ENCODE results near the gene NUDT5. TPM values are rescaled to one million over a fixed set of nuclear protein-coding genes. Genes with fewer than 3 reads are reported as not detected.
"Not testable (repeated sequence)": the region's sequence is repeated elsewhere in the genome, so short reads cannot be mapped to it uniquely, and the experiment has no call there.

The NUDT5 gene
- 10 to 100 TPM; 71.4 to 74.8 TPM for total RNA-seq

DNA sequence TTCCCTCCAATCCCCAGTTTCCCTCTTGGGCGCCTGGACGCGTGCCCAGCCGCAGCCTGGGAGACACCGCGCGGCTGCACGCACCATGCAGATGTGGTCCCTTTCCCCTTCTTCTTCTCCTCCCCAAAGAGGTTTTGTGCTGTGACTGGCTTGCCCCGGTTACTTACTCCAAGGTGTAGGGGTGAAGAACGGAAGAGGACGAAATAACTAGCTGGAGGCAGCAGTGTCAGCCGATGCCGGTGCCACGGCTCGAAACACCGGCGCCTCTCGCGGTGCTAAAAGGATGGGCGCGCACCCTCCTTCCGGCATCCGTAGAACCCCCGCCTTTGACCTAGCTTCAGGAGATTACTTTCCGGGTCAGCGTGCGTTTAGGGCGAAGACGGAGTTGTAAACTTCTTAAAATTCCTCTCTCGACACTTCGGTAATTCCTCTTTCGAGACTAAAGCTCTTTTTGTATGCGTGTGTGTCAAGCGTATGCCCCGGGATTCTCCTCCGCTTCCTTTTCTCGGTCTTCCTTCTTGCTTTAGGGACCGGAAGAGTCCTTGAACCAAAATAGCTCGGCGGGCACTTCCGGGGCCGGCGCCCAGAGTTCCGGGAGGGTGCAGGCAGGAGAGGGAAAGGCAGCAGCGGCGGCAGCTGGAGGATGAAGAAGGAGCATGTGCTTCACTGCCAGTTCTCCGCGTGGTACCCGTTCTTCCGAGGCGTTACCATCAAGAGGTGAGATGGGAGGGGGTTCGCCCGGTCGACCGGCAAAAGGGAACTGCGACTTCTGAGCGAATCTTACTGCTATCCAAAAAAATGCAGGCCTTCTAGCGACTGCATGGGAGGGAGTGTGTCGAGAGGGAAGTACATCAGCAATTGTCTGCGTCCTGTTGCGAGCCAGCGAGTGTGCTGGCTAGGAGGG is at the start of gene NUDT5, which contains the start of gene CDC123:
TSS of gene NUDT5 (minus strand) at position 289 of the 904 bp plus-strand sequence. CDS start 9,600 bp downstream, outside the sequence.
TSS of gene CDC123 (plus strand) at position 586 of the 904 bp plus-strand sequence. CDS start at position 644, 58 bp downstream.
- Mint-ChIP-seq H3K4me3 (peak within 1 kb of the TSS; percentile 92), H3K27me3 (no peaks in the 10 kb centered on the region), H3K36me3 (peaks cover 23% of the 10 kb centered on the region), H3K27ac (peak within 1 kb of the TSS; percentile 92), H3K4me1 (peaks cover 31% of the 10 kb centered on the region), H3K9me3 (no peaks in the 10 kb centered on the region)
- DNase-seq, result peak; percentile 84
- POLR2A ChIA-PET, result interaction anchor here (0.5 to 2.1 kb wide), 13 partner anchors 14 to 1107 kb away, joined by 3 to 20 read pairs (median 4); partner anchors contain the start of genes CAMK1D, DHTKD1, PHYH and UPF2
- ATAC-seq (ENCODE audit: low read depth), result peak; percentile 95

DNA sequence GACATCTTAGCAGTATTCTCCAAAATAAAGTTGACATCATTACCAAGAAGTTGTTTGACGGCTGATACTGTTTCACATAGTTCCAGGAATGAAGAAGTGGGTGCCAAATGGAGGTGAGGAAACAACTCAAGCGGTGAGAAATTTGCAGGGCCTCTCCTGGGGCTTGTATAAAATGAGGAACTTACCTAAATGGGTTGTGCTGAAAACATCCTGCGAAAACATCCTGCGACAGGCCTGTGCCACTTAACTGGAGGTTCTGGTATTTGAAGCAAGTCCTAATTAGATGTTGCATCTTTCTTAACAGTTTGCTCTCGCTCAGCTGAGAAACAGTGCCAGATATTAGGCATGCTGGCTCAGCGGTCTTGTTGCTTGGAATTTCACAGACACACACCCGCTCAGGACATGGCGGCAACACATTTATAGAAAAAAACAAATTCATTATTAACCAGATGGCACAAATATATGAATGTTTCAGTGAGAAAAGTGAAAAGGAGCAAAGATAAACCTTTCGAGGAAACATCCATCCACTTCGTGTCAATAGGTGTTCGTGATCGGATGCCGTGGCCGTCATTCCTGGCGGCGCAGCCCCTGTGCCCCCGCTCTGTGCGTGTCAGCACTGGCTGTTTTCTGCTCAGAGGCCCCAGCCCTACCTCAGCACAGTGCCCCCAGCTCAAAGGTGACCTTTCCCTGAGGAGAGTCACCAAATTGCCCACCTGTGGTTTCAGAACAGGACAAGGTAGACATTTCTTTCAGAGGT is 48.4 kb upstream of the NUDT5 start:
- H3K27me3 Mint-ChIP-seq, result no peaks in the 10 kb centered on the region

DNA sequence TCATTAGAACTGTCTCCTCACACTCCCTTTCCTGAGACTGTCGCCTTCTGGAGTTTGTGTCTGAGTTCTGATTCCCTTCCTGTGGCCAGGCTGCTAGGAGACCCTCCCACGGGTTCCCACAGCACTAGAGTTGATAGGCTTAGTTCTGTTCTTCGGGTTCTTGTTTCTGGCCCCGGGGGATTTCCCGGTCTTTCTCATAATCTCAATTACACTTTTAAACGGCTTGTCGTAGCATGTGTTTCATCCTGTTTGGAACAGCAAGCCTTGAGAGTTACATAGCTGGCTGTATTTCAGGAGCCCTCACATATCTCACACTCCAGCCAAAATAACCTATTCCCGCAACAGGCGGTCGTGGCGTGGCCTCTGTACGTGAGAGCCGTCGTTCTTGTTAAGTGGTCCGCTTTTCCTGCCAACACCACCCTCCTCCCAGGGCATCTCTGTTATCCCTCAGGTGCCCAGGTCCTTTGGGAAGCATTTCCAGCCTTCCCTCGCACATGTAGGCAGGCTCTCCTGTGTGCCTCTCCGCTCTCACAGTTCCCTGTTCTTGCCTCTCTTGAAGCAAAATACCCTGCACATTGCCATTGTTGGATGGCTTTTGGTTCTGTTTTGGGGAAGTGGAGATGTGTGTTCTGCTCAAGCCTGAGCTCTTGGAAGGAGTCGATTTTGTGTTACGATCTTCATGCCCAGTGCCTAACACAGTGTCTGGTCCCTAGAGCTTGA is 46.3 kb upstream of the NUDT5 start:
- Mint-ChIP-seq H3K9me3 (no peaks in the 10 kb centered on the region), H3K27ac (no peak overlapping the region), H3K36me3 (peaks cover 25% of the 10 kb centered on the region), H3K27me3 (no peaks in the 10 kb centered on the region), H3K4me3 (no peak overlapping the region), H3K4me1 (peaks cover 11% of the 10 kb centered on the region)
- ATAC-seq (ENCODE audit: low read depth), result no peak
- POLR2A ChIA-PET, result interaction anchor here (0.5 kb wide), 1 partner anchor 119 kb away, joined by 5 read pairs; no protein-coding TSS in a partner anchor
- no peak for DNase-seq

More for the DNA sequence above, 48.4 kb upstream of the NUDT5 start:
- Mint-ChIP-seq H3K27ac (no peak overlapping the region), H3K9me3 (no peaks in the 10 kb centered on the region), H3K36me3 (peaks cover 28% of the 10 kb centered on the region), H3K4me1 (peaks cover 11% of the 10 kb centered on the region), H3K4me3 (no peak overlapping the region)
- DNase-seq, result no peak
- ATAC-seq (ENCODE audit: low read depth), result no peak
- POLR2A ChIA-PET, result interaction anchor here (0.6 kb wide), 1 partner anchor 12 kb away, joined by 3 read pairs; no protein-coding TSS in a partner anchor

DNA sequence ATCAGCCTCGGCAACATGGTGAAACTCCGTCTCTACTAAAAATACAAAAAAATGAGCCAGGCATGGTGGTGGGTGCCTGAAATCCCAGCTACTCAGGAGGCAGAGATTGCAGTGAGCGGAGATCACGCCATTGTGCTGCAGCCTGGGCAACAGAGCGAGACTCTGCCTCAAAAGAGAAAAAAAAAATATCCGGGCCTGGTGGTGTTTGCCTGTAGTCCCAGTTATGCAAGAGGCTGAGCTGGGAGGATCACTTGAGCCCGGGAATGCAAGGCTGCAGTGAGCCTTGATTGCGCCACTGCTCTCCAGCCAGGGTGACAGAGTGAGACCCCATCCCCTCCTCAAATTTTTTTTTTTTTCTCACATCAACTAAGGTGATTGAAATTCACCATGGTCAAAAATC is 43.1 kb upstream of the NUDT5 start:
- Mint-ChIP-seq H3K4me1 (peaks cover 11% of the 10 kb centered on the region), H3K9me3 (no peaks in the 10 kb centered on the region), H3K27ac (no peak overlapping the region), H3K27me3 (no peaks in the 10 kb centered on the region), H3K36me3 (peaks cover 27% of the 10 kb centered on the region), H3K4me3 (no peak overlapping the region)
- no peak for ATAC-seq (ENCODE audit: low read depth)
- POLR2A ChIA-PET, result interaction anchor here (0.7 kb wide), 1 partner anchor 399 kb away, joined by 3 read pairs; no protein-coding TSS in a partner anchor
- DNase-seq, result no peak

DNA sequence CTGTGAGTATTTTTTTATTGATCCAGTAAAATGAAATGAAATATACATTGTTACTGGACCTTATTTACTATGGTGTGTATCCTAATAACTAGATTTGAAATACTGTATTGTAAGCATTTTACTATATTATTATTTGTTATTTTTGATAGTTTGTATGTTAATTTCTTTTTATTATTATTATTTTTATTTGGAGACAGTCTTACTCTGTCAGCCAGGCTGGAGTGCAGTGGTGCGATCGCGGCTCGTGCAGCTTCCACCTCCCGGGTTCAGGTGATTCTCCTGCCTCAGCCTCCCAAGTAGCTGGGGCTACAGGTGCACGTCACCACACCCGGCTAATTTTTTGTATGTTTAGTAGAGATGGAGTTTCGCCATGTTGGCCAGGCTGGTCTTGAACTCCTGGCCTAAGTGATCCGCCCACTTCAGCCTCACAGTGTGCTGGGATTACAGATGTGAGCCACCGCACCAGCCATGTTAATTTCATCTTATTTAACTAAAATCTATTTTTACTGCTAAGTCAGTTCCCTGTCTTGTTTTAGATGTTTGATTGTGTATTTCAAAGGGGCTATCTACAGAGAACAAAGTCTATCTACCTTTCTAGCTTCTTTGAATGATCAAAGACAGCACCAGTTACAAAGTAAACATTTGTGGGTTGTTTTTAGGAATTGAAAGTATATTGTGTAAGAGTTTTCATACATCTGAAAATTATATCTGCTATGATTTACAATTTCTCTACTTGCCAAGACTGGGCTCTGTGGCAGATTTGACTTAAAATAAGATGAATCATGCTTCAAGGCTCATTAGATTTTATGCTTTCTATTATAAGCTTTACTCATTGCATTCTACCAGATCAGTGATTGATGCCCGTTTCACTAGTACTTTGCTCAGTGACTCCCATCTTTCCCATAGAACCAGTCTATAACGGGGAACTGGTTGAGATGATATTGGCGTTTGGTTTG is 41.9 kb upstream of the NUDT5 start:
- H3K36me3 Mint-ChIP-seq, result peaks cover 25% of the 10 kb centered on the region
- H3K9me3 Mint-ChIP-seq, result no peaks in the 10 kb centered on the region
- H3K4me1 Mint-ChIP-seq, result peaks cover 11% of the 10 kb centered on the region
- POLR2A ChIA-PET, result no interaction called here
- no peak for ATAC-seq (ENCODE audit: low read depth)
- DNase-seq, result no peak
- no peak overlapping the region for H3K27ac Mint-ChIP-seq
- H3K27me3 Mint-ChIP-seq, result no peaks in the 10 kb centered on the region
- H3K4me3 Mint-ChIP-seq, result no peak overlapping the region

DNA sequence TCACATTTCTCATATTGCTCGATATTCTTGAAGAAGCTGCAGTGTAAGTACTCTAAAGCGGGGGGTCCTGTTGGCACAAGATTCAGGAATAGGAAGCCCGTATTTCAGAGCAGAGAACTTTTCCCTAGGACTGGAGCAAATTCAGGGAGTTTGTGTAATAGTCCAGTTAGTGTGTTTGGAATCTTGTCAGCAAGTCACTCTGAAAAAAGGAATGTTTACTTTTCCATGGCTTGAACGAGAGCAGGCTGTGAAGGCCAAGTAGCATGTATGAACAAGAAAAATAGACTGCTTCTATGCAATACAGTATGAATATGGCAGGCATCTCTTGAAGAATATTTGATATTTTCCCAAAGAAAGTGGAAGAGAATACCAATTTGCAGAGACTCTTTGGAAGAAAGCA is 40.1 kb upstream of the NUDT5 start:
- H3K36me3 Mint-ChIP-seq, result peaks cover 24% of the 10 kb centered on the region
- peaks cover 6% of the 10 kb centered on the region for H3K4me1 Mint-ChIP-seq
- no peaks in the 10 kb centered on the region for H3K9me3 Mint-ChIP-seq
- POLR2A ChIA-PET, result no interaction called here
- H3K4me3 Mint-ChIP-seq, result no peak overlapping the region
- DNase-seq (no peak), ATAC-seq (ENCODE audit: low read depth) (no peak)
- no peaks in the 10 kb centered on the region for H3K27me3 Mint-ChIP-seq
- H3K27ac Mint-ChIP-seq, result no peak overlapping the region

DNA sequence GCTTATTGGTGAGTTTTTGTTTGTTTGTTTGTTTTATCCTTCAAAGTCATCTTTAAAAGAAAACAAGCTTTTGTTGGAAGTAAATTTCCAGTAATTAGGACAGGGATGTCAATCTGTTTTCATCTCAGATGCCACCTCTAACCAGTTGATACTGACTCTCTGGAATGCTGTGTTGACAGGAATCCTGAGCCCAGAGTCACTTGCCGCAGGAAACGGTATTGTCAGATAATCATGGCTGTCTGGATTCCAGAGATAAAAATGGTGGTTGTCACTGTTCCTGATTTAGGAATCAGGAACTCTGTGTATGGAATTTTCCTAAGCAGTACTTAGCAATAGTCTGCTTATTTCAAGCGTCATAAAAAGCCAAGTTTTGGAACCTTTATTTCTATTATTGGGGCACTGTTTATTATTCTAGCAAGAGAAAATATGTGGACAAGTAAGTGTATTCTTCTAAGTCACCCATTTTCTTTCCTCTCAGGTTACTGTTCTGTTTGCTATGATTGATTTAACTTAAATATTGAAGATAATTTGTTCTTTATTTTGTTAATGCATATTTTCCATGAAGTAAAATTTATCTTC is 39.5 kb upstream of the NUDT5 start:
- Mint-ChIP-seq H3K27ac (no peak overlapping the region), H3K4me1 (peaks cover 2% of the 10 kb centered on the region), H3K27me3 (no peaks in the 10 kb centered on the region), H3K4me3 (no peak overlapping the region), H3K36me3 (peaks cover 23% of the 10 kb centered on the region), H3K9me3 (no peaks in the 10 kb centered on the region)
- ATAC-seq (ENCODE audit: low read depth) (no peak), DNase-seq (no peak)
- POLR2A ChIA-PET, result no interaction called here

DNA sequence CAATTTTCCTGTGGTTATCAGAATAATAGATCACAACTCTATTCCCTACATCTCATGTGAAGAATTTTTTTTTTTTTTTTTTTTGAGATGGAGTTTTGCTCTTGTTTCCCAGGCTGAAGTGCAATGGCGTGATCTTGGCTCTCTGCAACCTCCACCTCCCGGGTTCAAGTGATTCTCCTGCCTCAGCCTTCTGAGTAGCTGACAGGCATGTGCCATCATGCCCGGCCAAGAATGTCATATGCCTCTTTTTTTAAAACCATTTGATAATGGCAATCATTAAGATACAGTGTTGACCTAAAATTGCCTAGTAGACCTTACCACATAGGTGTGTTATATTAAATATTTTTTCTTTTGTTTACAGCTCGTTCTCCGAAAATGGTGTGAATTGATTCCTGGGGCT is 39.0 kb upstream of the NUDT5 start:
- POLR2A ChIA-PET, result not testable (repeated sequence)
- peaks cover 22% of the 10 kb centered on the region for H3K36me3 Mint-ChIP-seq

DNA sequence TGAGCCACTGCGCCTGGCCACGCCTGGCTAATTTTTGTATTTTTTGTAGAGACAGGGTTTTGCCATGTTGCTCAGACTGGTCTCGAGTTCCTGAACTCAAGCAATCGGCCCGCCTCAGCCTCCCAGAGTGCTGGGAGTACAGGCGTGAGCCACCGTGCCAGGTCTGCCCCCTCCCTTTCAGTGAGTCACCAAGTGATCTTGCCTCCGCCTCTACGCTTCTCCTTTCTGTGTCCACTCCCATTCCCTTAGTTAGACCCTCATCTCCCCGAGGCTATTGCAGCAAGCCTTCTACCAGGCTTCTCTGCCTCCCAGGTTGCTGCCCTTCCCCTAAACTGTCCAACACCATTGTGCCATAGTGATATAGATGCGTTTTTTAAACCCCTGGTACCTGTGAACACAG is 33.2 kb upstream of the NUDT5 start:
- Mint-ChIP-seq H3K9me3 (peaks cover 3% of the 10 kb centered on the region), H3K4me1 (no peaks in the 10 kb centered on the region), H3K4me3 (no peak overlapping the region), H3K27ac (no peak overlapping the region), H3K36me3 (peaks cover 33% of the 10 kb centered on the region), H3K27me3 (no peaks in the 10 kb centered on the region)
- no peak for ATAC-seq (ENCODE audit: low read depth)
- POLR2A ChIA-PET, result no interaction called here
- DNase-seq, result no peak

More for the DNA sequence above, 39.0 kb upstream of the NUDT5 start:
- DNase-seq; H3K27ac Mint-ChIP-seq; ATAC-seq (ENCODE audit: low read depth); H3K4me3 Mint-ChIP-seq; H3K9me3 Mint-ChIP-seq; H3K27me3 Mint-ChIP-seq; H3K4me1 Mint-ChIP-seq: not testable (repeated sequence)

DNA sequence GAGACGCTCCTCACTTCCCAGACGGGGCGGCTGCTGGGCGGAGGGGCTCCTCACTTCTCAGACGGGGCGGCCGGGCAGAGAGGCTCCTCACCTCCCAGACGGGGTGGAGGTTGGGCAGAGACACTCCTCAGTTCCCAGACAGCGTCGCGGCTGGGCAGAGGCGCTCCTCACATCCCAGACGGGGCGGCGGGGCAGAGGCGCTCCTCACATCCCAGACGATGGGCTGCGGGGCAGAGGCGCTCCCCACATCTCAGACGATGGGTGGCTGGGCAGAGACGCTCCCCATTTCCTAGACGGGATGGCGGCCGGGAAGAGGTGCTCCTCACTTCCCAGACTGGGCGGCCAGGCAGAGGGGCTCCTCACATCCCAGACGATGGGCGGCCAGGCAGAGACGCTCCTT is 30.7 kb upstream of the NUDT5 start:
- DNase-seq; H3K27ac Mint-ChIP-seq; POLR2A ChIA-PET; H3K9me3 Mint-ChIP-seq; H3K4me1 Mint-ChIP-seq; H3K4me3 Mint-ChIP-seq; H3K27me3 Mint-ChIP-seq; ATAC-seq (ENCODE audit: low read depth): not testable (repeated sequence)
- peaks cover 41% of the 10 kb centered on the region for H3K36me3 Mint-ChIP-seq

DNA sequence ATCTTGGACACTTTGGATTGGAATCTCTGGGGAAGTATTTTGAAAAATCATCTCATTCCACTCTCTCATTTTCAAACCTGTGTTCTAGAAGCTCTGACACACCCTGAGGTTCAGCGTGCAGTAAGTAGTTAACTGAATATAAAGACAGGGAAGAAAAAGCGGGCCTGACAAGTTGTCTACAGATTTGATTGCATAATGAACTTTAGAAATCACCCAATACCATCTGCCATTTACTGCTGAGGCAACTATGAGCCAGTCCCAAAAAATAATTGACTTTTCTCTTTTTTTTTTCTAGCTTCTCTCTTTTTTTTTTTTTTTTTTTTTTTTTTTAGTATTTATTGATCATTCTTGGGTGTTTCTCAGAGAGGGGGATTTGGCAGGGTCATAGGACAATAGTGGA is 29.8 kb upstream of the NUDT5 start:
- Mint-ChIP-seq H3K4me1 (peaks cover 3% of the 10 kb centered on the region), H3K9me3 (peaks cover 3% of the 10 kb centered on the region), H3K4me3 (no peak overlapping the region), H3K27me3 (no peaks in the 10 kb centered on the region), H3K27ac (no peak overlapping the region), H3K36me3 (peaks cover 42% of the 10 kb centered on the region)
- POLR2A ChIA-PET, result no interaction called here
- DNase-seq (no peak), ATAC-seq (ENCODE audit: low read depth) (no peak)
